ENCODE measurements around the gene SLIT3. TPM values are rescaled to one million over a fixed set of nuclear protein-coding genes. Genes with fewer than 3 reads are reported as not detected.

SLIT3 gene
- total RNA-seq, 1 experiment from 2014 or later = 0.10 TPM

DNA sequence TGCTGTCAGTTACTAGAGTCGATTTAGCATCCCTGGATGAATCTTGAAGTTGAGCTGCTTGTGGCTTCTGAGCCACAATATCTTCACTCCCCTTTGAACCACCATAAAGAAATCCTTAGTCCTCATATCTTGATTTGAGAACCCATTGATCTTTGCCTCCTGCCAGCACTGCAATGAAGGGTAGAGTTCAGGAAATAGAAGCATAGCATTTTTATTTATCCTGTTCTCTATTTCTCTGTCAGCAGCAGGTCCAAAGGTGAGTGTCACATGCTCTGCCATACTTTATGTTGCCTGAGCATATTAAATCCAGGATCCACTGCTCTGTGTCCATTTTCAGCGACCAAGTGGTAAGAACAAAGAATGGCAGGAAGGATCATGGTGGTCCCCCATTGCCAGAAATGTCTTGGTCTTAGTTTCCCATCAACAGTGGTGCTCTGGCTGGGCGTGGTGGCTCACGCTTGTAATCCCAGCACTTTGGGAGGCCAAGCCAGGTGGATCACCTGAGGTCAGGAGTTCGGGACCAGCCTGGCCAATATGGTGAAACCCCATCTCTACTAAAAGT, 641.6 kb downstream of the SLIT3 start:
- H3K4me3 ChIP-seq (replicated peaks in 1 of 2; ENCODE audit: low read depth in 1 of 2, low read length in 2 of 2) = no peak overlapping the region
- ChIA-PET CTCF (no interaction called here), RAD21 (ENCODE audit: low non-redundant PET in 1 of 2, low total read pairs in 2 of 2, uncharacterized antibody in 2 of 2, unreplicated experiment in 2 of 2) (no interaction called here), POLR2A (no interaction called here)
- H3K36me3 ChIP-seq (ENCODE audit: control insufficient read depth in 1 of 2, insufficient read depth in 2 of 2, low read length in 2 of 2) = no peaks in the 10 kb centered on the region
- H3K9ac ChIP-seq (ENCODE audit: low read length) = no peak overlapping the region
- ATAC-seq (no peak), DNase-seq (ENCODE audit: low read depth, low spot score) (no peak)
- no peak overlapping the region for H3K27ac ChIP-seq (ENCODE audit: low read depth, low read length)
- no peak overlapping the region for H3K4me2 ChIP-seq (ENCODE audit: low read length)
- H3K9me3 ChIP-seq (ENCODE audit: control insufficient read depth in 1 of 2, insufficient read depth in 1 of 2, low read depth in 1 of 2, low read length in 2 of 2) = no peaks in the 10 kb centered on the region
- no peaks in the 10 kb centered on the region for H3K27me3 ChIP-seq (ENCODE audit: insufficient read depth, low read length)
- TF ChIP-seq POLR2A (IDR thresholded peaks at IDR 0.05; ENCODE audit: borderline replicate concordance, extremely low read depth, insufficient read depth, insufficient read length) = no peak
- TF ChIP-seq, protein P1, sequence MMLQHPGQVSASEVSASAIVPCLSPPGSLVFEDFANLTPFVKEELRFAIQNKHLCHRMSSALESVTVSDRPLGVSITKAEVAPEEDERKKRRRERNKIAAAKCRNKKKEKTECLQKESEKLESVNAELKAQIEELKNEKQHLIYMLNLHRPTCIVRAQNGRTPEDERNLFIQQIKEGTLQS (IDR thresholded peaks at IDR 0.05) = no peak
- no peak for TF ChIP-seq ZFX (IDR thresholded peaks at IDR 0.05)
- no peak for TF ChIP-seq JUND (IDR thresholded peaks at IDR 0.05)
- TF ChIP-seq FOSL1 (IDR thresholded peaks at IDR 0.05; ENCODE audit: low read depth) = no peak
- no peak for TF ChIP-seq EGR1 (IDR thresholded peaks at IDR 0.05; ENCODE audit: low read depth)
- TF ChIP-seq ELF1 (IDR thresholded peaks at IDR 0.05; ENCODE audit: borderline replicate concordance, low read depth) = no peak
- no peak for TF ChIP-seq CBX3 (IDR thresholded peaks at IDR 0.05; ENCODE audit: low read depth)
- TF ChIP-seq POLR2AphosphoS5 (IDR thresholded peaks at IDR 0.05; ENCODE audit: low read depth, low read length) = no peak
- TF ChIP-seq, protein P2, sequence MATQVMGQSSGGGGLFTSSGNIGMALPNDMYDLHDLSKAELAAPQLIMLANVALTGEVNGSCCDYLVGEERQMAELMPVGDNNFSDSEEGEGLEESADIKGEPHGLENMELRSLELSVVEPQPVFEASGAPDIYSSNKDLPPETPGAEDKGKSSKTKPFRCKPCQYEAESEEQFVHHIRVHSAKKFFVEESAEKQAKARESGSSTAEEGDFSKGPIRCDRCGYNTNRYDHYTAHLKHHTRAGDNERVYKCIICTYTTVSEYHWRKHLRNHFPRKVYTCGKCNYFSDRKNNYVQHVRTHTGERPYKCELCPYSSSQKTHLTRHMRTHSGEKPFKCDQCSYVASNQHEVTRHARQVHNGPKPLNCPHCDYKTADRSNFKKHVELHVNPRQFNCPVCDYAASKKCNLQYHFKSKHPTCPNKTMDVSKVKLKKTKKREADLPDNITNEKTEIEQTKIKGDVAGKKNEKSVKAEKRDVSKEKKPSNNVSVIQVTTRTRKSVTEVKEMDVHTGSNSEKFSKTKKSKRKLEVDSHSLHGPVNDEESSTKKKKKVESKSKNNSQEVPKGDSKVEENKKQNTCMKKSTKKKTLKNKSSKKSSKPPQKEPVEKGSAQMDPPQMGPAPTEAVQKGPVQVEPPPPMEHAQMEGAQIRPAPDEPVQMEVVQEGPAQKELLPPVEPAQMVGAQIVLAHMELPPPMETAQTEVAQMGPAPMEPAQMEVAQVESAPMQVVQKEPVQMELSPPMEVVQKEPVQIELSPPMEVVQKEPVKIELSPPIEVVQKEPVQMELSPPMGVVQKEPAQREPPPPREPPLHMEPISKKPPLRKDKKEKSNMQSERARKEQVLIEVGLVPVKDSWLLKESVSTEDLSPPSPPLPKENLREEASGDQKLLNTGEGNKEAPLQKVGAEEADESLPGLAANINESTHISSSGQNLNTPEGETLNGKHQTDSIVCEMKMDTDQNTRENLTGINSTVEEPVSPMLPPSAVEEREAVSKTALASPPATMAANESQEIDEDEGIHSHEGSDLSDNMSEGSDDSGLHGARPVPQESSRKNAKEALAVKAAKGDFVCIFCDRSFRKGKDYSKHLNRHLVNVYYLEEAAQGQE (IDR thresholded peaks at IDR 0.05; ENCODE audit: low read depth) = no peak
- no peak for TF ChIP-seq RAD21 (IDR thresholded peaks at IDR 0.05; ENCODE audit: low read depth)
- TF ChIP-seq EZH2 (IDR thresholded peaks at IDR 0.05) = no peak
- TF ChIP-seq SRF (IDR thresholded peaks at IDR 0.05; ENCODE audit: low read depth) = no peak
- TF ChIP-seq TCF7L2 (IDR thresholded peaks at IDR 0.05; ENCODE audit: borderline replicate concordance, extremely low read depth, insufficient read depth, insufficient read length) = no peak
- no peak for TF ChIP-seq ZNF274 (IDR thresholded peaks at IDR 0.05; ENCODE audit: low read depth, low read length)
- no peaks in the 10 kb centered on the region for H4K20me1 ChIP-seq (ENCODE audit: insufficient read depth)
- H2AFZ ChIP-seq (ENCODE audit: low read depth, low read length, poor library complexity, severe bottlenecking) = no peak overlapping the region
- BruUV-seq (replicated peaks) = no TSS peak
- intact Hi-C loops (cut with micrococcal nuclease) = no loop called here
- no peaks in the 10 kb centered on the region for H3K9me2 ChIP-seq (ENCODE audit: insufficient read depth)
- H3K79me2 ChIP-seq (ENCODE audit: insufficient read depth, low read length) = no peaks in the 10 kb centered on the region
- peaks cover 0 to 5% of the 10 kb centered on the region in 2 experiments; a peak in 1 of 4 replicates for H3K4me1 ChIP-seq (ENCODE audit: control insufficient read depth in 1 of 2, insufficient read depth in 2 of 2, low read length in 2 of 2)

Data from HCT116 (cell line).